ENCODE data around the gene XAB2.
"Not testable (repeated sequence)": the region's sequence is repeated elsewhere in the genome, so short reads cannot be mapped to it uniquely, and the experiment has no call there.

XAB2 gene

GRCh38 chr19:7648265-7649014 is 19.1 kb upstream of the XAB2 start:
- DNase-seq = no peak

DNA sequence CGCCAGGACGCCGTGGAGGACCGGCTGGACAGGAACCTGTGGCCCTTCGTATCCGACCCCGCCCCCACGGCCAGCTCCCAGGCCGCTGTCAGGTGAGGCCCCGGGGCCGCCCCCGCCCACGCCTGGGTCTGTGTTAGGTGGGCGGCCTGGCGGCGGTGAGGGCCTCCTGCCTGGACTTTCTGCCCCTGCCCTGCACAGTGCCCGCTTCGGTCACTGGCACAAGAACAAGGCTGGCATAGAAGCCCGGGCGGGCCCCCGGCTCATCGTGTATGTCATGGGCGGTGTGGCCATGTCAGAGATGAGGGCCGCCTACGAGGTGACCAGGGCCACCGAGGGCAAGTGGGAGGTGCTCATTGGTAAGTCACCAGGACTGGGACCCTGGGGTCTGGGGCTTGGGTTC is 17.8 kb upstream of the XAB2 start:
- no peak for DNase-seq

DNA sequence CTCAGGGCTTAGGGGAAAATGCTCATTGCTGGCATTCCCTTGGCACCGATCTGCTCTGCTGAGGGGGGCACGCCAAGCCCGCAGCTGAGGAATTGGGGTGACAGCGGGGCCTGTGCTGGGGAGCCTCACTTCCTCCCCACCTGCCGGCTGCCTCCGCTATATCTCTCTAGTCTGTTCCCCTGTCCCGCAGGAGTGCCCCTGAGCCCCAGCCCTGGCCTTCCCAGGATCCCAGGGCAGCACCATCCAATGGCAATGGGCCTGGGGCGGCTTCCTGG is 17.0 kb upstream of the XAB2 start:
- no peak for DNase-seq

- DNase-seq = no peak
Measured at GRCh38 chr19:7645656-7646425, 16.5 kb upstream of the XAB2 start.

DNA sequence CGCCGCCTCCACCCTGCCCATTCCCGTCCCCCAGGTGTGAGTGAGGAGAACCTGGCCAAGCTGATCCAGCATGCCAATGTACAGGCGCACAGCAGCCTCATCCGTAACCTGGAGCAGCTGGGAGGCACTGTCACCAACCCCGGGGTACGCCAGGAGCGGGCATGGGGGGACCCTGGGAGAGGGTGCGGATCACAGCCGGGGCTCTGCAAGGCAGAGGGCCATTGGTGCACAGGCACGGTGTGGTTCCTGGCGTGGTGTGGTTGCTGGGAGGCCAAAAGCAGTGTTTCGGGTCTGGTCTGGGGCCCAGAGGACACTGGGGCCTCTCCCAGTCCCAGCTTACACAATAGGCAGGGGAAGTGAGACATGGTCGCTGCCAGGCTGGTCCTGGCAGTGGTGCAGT is 15.8 kb upstream of the XAB2 start:
- DNase-seq = no peak

DNA sequence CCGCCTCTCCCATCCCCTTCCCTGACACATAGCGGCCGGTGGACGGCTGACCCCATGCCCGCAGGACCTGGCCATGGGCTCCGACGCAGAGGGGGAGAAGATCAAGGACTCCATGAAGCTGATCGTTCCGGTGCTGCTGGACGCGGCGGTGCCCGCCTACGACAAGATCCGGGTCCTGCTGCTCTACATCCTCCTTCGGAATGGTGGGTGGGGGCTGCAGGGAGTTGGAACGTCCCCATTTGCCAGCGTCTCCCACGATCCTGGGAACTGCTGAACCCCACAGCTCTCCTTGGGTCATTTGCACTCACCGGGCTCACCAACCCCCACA is 15.2 kb upstream of the XAB2 start:
- DNase-seq = no peak

DNA sequence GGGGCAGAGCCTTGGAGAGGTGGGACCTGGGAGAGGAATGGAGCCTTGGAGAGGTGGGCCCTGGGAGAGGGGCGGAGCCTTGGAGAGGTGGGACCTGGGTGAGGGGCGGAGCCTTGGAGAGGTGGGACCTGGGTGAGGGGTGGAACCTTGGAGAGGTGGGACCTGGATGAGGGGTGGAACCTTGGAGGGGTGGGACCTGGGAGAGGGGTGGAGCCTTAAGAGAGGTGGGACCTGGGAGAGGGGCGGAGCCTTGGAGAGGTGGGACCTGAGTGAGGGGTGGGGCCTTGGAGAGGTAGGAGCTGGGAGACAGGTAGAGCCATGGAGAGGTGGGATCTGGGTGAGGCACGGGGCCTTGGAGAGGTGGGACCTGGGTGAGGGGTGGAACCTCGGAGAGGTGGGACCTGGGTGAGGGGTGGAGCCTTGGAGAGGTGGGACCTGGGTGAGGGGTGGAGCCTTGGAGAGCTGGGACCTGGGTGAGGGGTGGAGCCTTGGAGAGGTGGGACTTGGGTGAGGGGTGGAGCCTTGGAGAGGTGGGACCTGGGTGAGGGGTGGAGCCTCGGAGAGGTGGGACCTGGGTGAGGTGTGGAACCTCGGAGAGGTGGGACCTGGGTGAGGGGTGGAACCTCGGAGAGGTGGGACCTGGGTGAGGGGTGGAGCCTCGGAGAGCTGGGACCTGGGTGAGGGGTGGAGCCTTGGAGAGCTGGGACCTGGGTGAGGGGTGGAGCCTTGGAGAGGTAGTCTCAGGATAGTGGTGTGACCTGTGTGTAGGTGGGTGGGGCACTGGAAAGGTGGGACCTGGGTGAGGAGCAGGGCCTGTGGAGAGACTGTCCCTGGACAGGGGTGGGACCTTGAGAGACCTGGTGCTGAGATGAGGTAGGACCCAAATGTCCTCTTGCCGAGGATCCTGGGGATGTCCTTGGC is 14.5 kb upstream of the XAB2 start:
- DNase-seq = not testable (repeated sequence)

GRCh38 chr19:7643031-7643415 is 13.7 kb upstream of the XAB2 start:
- DNase-seq = no peak

DNA sequence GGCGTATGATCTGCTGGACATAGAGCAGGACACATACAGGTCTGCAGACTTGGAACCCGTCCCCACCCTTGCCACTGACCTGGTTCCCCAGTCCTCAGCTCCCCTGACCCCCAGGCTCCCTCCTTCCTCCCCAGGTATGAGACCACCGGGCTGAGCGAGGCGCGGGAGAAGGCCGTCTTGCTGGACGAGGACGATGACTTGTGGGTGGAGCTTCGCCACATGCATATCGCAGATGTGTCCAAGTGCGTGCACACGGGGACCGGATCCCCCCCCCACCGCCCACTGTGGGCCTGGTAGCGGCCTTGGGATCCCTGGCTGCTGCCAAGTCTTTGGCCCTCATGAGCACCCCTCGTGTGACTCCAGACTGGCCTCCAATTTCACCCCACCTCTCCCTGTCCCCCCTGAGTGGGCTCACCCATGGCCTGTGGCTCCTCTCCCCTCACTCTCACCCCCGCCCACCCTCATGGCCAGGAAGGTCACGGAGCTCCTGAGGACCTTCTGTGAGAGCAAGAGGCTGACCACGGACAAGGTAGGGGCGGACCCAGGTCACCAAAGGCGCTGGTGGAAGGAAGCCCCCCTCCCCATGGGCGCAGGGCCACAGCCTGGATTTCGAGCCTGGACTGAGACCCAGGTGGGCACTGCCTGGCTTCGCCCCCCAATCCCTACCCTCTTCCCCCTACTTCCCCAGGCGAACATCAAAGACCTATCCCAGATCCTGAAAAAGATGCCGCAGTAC is 13.1 kb upstream of the XAB2 start:
- no peak for DNase-seq

DNA sequence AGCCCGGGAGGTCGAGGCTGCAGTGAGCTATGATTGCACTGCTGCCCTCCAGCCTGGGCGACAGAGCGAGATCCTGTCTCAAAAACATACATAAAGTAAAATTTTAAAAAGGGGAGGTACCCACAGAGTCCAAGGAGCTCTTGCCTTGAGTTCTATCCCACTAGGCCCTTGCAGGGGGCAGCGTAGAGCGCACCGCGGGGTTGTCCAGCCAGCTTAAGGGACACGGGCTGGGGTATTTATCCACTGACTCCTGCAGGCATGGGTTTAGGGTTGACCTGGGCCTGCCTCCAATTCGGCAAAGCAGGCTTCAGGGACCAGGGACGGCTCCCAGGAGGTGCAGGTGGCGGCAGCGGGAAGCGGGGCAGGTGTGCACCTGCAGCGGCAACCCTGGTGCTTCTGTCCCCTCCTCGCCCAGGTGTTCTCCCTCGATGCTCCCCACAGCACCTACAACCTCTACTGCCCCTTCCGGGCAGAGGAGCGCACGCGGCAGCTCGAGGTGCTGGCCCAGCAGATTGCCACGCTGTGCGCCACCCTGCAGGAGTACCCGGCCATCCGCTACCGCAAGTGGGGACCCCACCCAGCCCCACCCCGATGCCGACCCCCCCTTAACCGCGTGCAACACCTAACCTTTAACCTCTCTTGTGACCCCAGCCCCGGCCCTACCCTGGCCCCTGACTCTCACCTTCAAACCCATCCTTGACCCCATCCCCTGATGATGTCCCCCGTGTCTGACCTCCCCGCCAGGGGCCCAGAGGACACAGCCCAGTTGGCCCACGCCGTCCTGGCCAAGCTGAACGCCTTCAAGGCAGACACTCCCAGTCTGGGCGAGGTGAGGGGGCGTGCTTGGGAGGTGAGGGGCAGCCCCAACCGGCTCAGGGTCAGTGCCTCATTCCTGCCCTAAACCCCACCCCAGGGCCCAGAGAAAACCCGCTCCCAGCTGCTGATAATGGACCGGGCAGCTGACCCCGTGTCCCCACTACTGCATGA is 12.2 kb upstream of the XAB2 start:
- no peak for DNase-seq

GRCh38 chr19:7640803-7641202 is 11.5 kb upstream of the XAB2 start:
- no peak for DNase-seq

DNA sequence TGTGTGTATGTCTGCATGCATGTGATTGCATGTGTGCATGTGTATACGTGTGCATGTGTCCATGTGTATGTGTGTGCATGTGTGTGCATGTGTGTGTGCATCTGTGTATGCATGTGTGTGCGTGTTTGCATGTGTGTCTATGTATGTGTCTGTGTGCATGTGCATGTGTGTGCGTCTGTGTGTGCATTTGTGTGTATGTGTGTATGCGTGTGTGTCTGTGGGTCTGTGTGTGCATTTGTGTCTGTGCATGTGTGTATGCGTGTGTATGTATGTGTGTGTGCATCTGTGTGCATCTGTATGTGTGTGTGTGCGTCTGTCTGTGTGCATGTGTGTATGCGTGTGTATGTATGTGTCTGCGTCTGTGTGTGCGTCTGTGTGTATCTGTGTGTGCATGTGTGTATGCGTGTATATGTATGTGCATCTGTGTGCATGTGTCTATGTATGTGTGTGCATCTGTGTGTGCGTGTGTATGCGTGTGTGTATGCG is 10.6 kb upstream of the XAB2 start:
- no peak for DNase-seq

DNA sequence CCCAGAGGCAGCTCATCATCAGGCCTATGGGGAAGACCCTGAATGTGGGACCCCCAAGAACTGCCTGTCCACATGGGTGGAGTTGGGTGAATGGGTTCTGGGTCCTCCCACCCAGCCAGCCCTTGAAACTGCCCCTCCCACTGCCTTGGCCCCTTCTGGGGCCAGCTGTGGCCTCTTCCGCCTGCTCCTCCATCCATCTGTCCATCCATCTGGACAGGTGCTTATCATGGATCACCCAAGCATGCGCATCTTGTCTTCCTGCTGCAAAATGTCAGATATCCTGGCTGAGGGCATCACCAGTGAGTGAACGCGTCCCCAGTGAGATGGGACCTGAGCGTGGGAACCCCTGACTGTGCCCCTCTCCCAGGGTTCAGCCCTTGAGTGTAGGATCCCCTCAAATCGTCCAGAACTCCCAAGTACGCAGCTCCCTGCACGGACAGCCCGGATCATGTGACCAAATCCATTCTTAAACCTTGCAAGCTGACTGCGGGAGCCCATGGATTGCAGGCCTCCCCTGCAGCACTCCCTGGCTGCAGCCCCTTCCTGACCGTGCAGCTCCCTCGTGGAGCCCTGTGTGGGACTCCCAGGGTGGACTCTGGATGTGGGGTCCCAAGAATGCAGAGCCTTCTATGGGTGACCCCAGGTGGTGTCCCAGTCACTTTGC is 9.6 kb upstream of the XAB2 start:
- DNase-seq = no peak

GRCh38 chr19:7637374-7638256 is 8.3 kb upstream of the XAB2 start:
- no peak for DNase-seq

DNA sequence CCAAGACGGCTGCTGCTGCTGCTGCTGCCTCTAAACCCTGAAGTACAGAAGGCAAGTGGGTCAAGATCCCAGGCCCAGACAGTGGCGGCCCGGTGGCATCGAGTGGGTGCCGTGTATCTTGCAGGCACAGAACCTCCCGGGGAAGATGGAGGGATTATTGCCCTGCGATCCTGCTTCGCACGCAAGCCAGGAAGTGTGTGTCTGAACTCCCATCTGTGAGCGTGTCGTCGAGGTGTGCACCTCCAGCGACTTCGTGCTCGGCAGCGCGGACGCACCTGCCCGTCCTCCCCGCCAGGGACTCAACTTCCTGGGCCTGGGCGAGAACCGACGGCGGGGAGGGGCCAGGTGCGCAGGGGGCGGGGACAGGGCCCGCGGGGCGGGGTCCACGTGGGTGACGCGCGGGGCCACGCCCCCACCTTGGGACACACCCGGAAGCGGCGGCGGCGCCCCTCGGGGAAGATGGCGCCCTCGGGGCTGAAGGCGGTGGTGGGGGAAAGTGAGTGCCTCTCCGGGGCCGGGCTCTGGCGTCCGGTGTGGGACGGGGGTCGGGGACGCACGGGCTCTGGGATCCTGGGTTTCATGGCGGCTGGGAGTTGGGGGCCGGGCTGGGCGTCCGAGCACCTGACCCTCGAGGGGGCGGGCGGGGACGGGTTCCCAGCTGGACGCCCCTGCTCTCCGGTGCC is 7.5 kb upstream of the XAB2 start, which contains the start of gene STXBP2:
Gene STXBP2, plus strand, starts transcription at position 420 of the 683 bp plus-strand sequence. Its CDS starts 40 bp downstream, at position 460.
- peak; percentile 79 for DNase-seq

DNA sequence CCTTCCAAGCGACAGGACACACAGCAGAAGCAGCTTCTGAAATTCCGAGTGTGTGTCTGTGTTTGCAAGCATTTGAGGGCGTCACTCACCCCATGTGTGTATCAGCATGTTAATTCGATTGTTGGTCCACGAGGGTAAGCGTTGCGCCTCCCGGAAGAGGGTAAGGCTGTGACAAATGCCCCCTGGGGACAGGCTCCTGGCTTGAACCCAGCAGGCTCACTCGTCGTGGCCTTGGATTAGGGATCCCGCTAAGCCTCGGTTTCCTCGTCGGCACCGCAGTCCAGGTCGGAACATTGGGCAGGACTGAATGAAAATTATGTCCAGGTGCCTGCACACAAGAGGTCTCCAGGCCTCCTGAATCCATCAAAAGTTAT is 7.0 kb upstream of the XAB2 start:
- no peak for DNase-seq

DNA sequence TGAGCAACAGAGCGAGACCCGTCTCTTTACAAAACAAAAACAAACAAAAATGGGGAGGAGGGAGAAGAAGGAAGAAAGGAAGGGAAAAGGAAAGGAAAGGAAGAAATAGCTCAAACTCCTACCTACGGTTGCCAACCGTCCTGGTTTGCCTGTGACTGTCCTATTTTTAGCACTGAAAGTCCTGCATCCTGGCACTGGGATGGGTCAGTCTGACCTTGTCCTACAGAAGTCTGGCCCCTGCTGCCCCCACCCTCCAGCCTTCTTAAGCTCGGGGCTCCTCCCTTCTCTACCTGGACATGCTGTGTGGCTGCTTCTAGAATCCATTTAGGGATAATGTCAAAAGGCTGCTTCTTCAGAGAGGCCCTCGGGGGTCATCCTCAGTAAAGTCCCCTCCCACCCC is 6.3 kb upstream of the XAB2 start:
- no peak for DNase-seq

DNA sequence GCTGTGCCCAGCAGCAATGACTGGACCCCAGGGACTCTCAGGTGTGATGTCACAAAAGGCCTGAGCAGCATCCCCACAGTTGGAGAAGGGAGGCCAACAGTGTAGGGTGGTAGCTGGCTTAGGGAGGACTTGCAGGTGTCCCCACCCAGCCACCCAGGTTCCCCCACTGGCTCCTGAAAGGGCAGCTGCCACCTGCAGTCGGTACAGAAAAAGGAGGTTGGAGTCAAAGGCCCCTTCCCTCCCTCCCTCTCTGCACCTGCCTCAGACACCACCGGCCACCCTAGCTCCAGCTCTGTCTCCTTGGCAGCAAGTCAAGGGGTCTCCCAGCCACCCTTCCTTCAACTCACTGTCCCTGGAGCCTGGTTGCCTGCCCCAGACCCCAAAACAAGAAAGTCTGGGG is 4.4 kb upstream of the XAB2 start, which contains the start of gene PCP2:
Gene PCP2, minus strand, starts transcription at position 22 of the 400 bp plus-strand sequence. CDS start 262 bp downstream, outside the sequence.
- DNase-seq = no peak

Data from NCI-H1105 treated with DMSO at 0.1 percent for 48 hours (cell line).